CD4-positive, alpha-beta T cell treated with Interleukin-4 for 1 hour (primary cell): ENCODE data around the gene ERICH2.
A peak's percentile ranks its signal among the peaks of the same experiment; 100 is the strongest.

Experiments used
- DNase-seq, 2 donors: peaks; one replicate each; pipeline ENCODE4 v3.0.0-alpha.2; 2020 to 2022

Gene ERICH2

GRCh38 chr2:170817093-170818035, 47.2 kb downstream of the ERICH2 start:
- no peak for DNase-seq

GRCh38 chr2:170818036-170818751, 48.0 kb downstream of the ERICH2 start:
- DNase-seq = no peak

GRCh38 chr2:170818752-170819470, 48.7 kb downstream of the ERICH2 start:
- DNase-seq = no peak

- DNase-seq = no peak
Observed at GRCh38 chr2:170819680-170820664, 49.8 kb downstream of the ERICH2 start.

- peak in 1 of 2 donors; percentile 67 for DNase-seq
Observed at GRCh38 chr2:170820757-170821530, 50.8 kb downstream of the ERICH2 start.

GRCh38 chr2:170821531-170822289, 51.5 kb downstream of the ERICH2 start:
- DNase-seq = no peak

GRCh38 chr2:170822290-170823087, 52.3 kb downstream of the ERICH2 start:
- DNase-seq = no peak

GRCh38 chr2:170823088-170823897, 53.1 kb downstream of the ERICH2 start:
- DNase-seq = no peak

- no peak for DNase-seq
Observed at GRCh38 chr2:170823898-170824215, 53.7 kb downstream of the ERICH2 start.

- DNase-seq = no peak
Observed at GRCh38 chr2:170824526-170825015, 54.4 kb downstream of the ERICH2 start.

- DNase-seq = no peak
Observed at GRCh38 chr2:170827841-170828532, 57.8 kb downstream of the ERICH2 start.

GRCh38 chr2:170828533-170828916, 58.3 kb downstream of the ERICH2 start:
- DNase-seq = no peak

GRCh38 chr2:170829036-170829435, 58.9 kb downstream of the ERICH2 start:
- no peak for DNase-seq

GRCh38 chr2:170830166-170830565, 60.0 kb downstream of the ERICH2 start:
- no peak for DNase-seq

- DNase-seq = no peak
Observed at GRCh38 chr2:170831115-170831514, 60.9 kb downstream of the ERICH2 start.

- DNase-seq = no peak
Observed at GRCh38 chr2:170836027-170836426, 65.8 kb downstream of the ERICH2 start.

GRCh38 chr2:170840717-170841210, 70.6 kb downstream of the ERICH2 start:
- no peak for DNase-seq

GRCh38 chr2:170842785-170843184, 72.6 kb downstream of the ERICH2 start:
- no peak for DNase-seq
